Gastroesophageal sphincter (tissue), 4 donors: ENCODE measurements around the gene GPLD1. TPM values are rescaled to one million over a fixed set of nuclear protein-coding genes. Genes with fewer than 3 reads are reported as not detected.
"Not testable (repeated sequence)": the region's sequence is repeated elsewhere in the genome, so short reads cannot be mapped to it uniquely, and the experiment has no call there.

Experiments used
- ATAC-seq: fragments of 150-250 bp; one replicate; pipeline ENCODE4 v1.9.1; 2016; ENCODE audit warnings: mild to moderate bottlenecking, moderate library complexity
- H3K27ac ChIP-seq, 4 donors: fragments of 200-600 bp; sonication (generic) in 3 of 4; 1 replicate in 3 of 4; 2 replicates in 1 of 4; pipeline ENCODE4 v1.5.1; 2016 to 2019
- H3K27me3 ChIP-seq: fragments of 200-600 bp; sonication (generic); one replicate; pipeline ENCODE4 v1.5.1; 2019
- H3K36me3 ChIP-seq, 2 donors: fragments of 200-600 bp; sonication (generic); one replicate each; pipeline ENCODE4 v1.5.1; 2019; ENCODE audit warnings: control low read depth in 1 of 2
- H3K4me1 ChIP-seq, 3 donors: fragments of 200-600 bp; sonication (generic); 1 replicate in 2 of 3; 2 replicates in 1 of 3; pipeline ENCODE4 v1.5.1; 2016 to 2019; ENCODE audit warnings: control low read depth in 2 of 3
- H3K4me3 ChIP-seq, 2 donors: fragments of 200-600 bp; sonication (generic); one replicate each; pipeline ENCODE4 v1.5.1; 2019; ENCODE audit warnings: mild to moderate bottlenecking in 1 of 2, moderate library complexity in 1 of 2
- H3K9me3 ChIP-seq, 3 donors: fragments of 200-600 bp; sonication (generic); one replicate each; pipeline ENCODE4 v1.5.1; 2017 to 2019; ENCODE audit warnings: control low read depth in 2 of 3
- EP300 ChIP-seq: sonication (generic); formaldehyde crosslinking; IDR thresholded peaks from one replicate; pipeline ENCODE4 v1.6.1; 2017; ENCODE audit warnings: antibody characterized with exemption, mild to moderate bottlenecking
- POLR2A ChIP-seq, 2 donors: fragments of 450-650 bp; IDR thresholded peaks; one replicate each; pipeline ENCODE4 v1.6.1; 2017; ENCODE audit warnings: antibody characterized with exemption in 2 of 2, mild to moderate bottlenecking in 2 of 2, moderate library complexity in 1 of 2
- POLR2AphosphoS5 ChIP-seq: sonication (generic); formaldehyde crosslinking; IDR thresholded peaks from one replicate; pipeline ENCODE4 v1.6.1; 2017; ENCODE audit warnings: antibody characterized with exemption
- WGBS, 2 donors: methylation state at CpG; one replicate each; pipeline ENCODE4 v1.1.5; 2018; ENCODE audit warnings: low coverage in 1 of 2; 5-methylcytosine and 5-hydroxymethylcytosine counted together
- total RNA-seq, 4 donors: library from RNA; depleted of rRNA; stranded (reverse); fragments of >200 nt; gene quantifications; one replicate each; pipeline ENCODE4 v1.1.0, GENCODE V29; 2016
- TF ChIP-seq, protein P1 (sequence below), 4 experiments: fragments of 200-600 bp in 2 of 4; fragments of 450-650 bp in 2 of 4; sonication (generic) in 1 of 4; IDR thresholded peaks; one replicate each; pipeline ENCODE4 v1.5.1; 2017 to 2019; ENCODE audit warnings: antibody characterized with exemption in 4 of 4, mild to moderate bottlenecking in 2 of 4, moderate library complexity in 2 of 4

Gene GPLD1
- total RNA-seq, 4 donors from 2014 or later = 3.8 to 7.8 (median 5.6) TPM

DNA sequence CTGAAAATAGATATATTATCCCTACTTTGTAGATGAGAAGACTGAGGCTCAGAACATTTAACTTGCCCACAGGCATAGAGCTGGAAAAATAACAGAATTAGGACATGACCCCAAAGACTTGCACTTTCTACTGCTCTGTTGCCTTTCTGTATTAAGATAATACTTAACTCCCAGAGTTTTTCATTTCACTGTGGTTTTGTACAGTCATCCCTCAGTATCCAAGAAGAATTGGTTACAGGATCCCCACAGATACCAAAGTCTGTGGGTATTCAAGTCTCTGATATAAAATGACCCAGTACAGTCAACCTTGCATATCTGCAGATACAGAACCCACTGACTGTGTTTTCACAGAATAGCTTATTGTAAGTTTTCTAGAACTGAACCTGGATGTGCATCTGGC, 69.9 kb downstream of the GPLD1 start:
- H3K36me3 ChIP-seq = peaks cover 6 to 98% of the 10 kb centered on the region in 2 donors
- no peak for ATAC-seq

DNA sequence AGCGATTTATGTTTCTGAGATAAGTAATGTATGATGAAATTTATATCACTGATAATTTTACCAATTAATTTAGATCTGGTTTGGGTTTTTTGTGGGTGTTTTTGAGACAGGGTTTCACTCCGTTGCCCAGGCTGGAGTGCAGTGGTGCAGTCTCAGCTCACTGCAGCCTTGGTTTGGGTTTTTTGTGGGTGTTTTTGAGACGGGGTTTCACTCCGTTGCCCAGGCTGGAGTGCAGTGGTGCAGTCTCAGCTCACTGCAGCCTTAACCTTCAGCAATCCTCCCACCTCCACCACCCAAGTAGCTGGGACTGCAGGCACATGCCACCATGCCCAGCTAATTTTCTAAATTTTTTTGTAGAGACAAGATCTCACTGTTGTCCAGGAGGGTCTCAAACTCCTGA, 73.6 kb downstream of the GPLD1 start:
- no peak for ATAC-seq
- H3K27me3 ChIP-seq = no peaks in the 10 kb centered on the region
- no peaks in the 10 kb centered on the region for H3K4me1 ChIP-seq
- TF ChIP-seq POLR2AphosphoS5 (no peak), POLR2A (IDR thresholded peaks at IDR 0.05) (no peak)
- TF ChIP-seq, protein P1, sequence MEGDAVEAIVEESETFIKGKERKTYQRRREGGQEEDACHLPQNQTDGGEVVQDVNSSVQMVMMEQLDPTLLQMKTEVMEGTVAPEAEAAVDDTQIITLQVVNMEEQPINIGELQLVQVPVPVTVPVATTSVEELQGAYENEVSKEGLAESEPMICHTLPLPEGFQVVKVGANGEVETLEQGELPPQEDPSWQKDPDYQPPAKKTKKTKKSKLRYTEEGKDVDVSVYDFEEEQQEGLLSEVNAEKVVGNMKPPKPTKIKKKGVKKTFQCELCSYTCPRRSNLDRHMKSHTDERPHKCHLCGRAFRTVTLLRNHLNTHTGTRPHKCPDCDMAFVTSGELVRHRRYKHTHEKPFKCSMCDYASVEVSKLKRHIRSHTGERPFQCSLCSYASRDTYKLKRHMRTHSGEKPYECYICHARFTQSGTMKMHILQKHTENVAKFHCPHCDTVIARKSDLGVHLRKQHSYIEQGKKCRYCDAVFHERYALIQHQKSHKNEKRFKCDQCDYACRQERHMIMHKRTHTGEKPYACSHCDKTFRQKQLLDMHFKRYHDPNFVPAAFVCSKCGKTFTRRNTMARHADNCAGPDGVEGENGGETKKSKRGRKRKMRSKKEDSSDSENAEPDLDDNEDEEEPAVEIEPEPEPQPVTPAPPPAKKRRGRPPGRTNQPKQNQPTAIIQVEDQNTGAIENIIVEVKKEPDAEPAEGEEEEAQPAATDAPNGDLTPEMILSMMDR (IDR thresholded peaks at IDR 0.05) = no peak
- H3K9me3 ChIP-seq = no peaks in the 10 kb centered on the region
- 89 to 98% methylated on average over 4 of the region's 4 CpGs for WGBS, 2 donors
- peaks cover 6 to 94% of the 10 kb centered on the region in 2 donors for H3K36me3 ChIP-seq
- no peak overlapping the region for H3K27ac ChIP-seq
- no peak overlapping the region for H3K4me3 ChIP-seq

More for the DNA sequence above, 69.9 kb downstream of the GPLD1 start:
- H3K4me1 ChIP-seq = no peaks in the 10 kb centered on the region
- TF ChIP-seq, protein P1 (IDR thresholded peaks at IDR 0.05) = no peak
- TF ChIP-seq POLR2AphosphoS5 = no peak
- no peak for TF ChIP-seq POLR2A (IDR thresholded peaks at IDR 0.05)
- no peak for TF ChIP-seq EP300
- H3K4me3 ChIP-seq = no peak overlapping the region
- H3K27me3 ChIP-seq = no peaks in the 10 kb centered on the region
- no peaks in the 10 kb centered on the region for H3K9me3 ChIP-seq
- H3K27ac ChIP-seq = no peak overlapping the region

GRCh38 chr6:24414531-24414930, 74.8 kb downstream of the GPLD1 start:
- 80% methylated on average over 1 of the region's 15 CpGs; no CpG with 5 or more reads in 1 of the 2 donors for WGBS, 2 donors
- not testable (repeated sequence) for H3K4me3 ChIP-seq, H3K27ac ChIP-seq, H3K9me3 ChIP-seq, ATAC-seq, H3K4me1 ChIP-seq, H3K27me3 ChIP-seq
- H3K36me3 ChIP-seq = peaks cover 6 to 94% of the 10 kb centered on the region in 2 donors

GRCh38 chr6:24412294-24412693, 77.1 kb downstream of the GPLD1 start:
- no peaks in the 10 kb centered on the region for H3K27me3 ChIP-seq
- 89 to 92% methylated on average over 4 of the region's 4 CpGs for WGBS, 2 donors
- H3K4me1 ChIP-seq = no peaks in the 10 kb centered on the region
- no peak for TF ChIP-seq POLR2AphosphoS5
- TF ChIP-seq POLR2A (IDR thresholded peaks at IDR 0.05) = no peak
- no peak for TF ChIP-seq EP300
- TF ChIP-seq, protein P1 (IDR thresholded peaks at IDR 0.05) = no peak
- H3K27ac ChIP-seq = no peak overlapping the region
- no peaks in the 10 kb centered on the region for H3K9me3 ChIP-seq
- ATAC-seq = no peak
- no peak overlapping the region for H3K4me3 ChIP-seq
- H3K36me3 ChIP-seq = peaks cover 7 to 94% of the 10 kb centered on the region in 2 donors

GRCh38 chr6:24410622-24411021, 78.8 kb downstream of the GPLD1 start:
- peaks cover 3 to 94% of the 10 kb centered on the region in 2 donors for H3K36me3 ChIP-seq
- no peak overlapping the region for H3K27ac ChIP-seq
- no peaks in the 10 kb centered on the region for H3K4me1 ChIP-seq
- no peak for ATAC-seq
- TF ChIP-seq, protein P1 (IDR thresholded peaks at IDR 0.05) = no peak
- no peak for TF ChIP-seq POLR2A (IDR thresholded peaks at IDR 0.05)
- TF ChIP-seq EP300 = no peak
- no peak for TF ChIP-seq POLR2AphosphoS5
- 85 to 90% methylated on average over 2 of the region's 3 CpGs for WGBS, 2 donors
- H3K4me3 ChIP-seq = no peak overlapping the region
- no peaks in the 10 kb centered on the region for H3K27me3 ChIP-seq
- no peaks in the 10 kb centered on the region for H3K9me3 ChIP-seq
